ENCODE measurements around the gene BTBD16. TPM values are rescaled to one million over a fixed set of nuclear protein-coding genes. Genes with fewer than 3 reads are reported as not detected.

BTBD16 gene
- total RNA-seq, 1 donor from 2014 or later = not detected

GRCh38 chr10:122349758-122350369, 78.8 kb downstream of the BTBD16 start:
- no peaks in the 10 kb centered on the region for H3K4me1 Mint-ChIP-seq
- no peak overlapping the region for H3K4me3 Mint-ChIP-seq
- H3K27me3 Mint-ChIP-seq = peaks cover 6% of the 10 kb centered on the region
- no peak for DNase-seq
- H3K9me3 Mint-ChIP-seq = no peaks in the 10 kb centered on the region
- no peak overlapping the region for H3K27ac Mint-ChIP-seq
- H3K36me3 Mint-ChIP-seq (ENCODE audit: low read depth) = no peaks in the 10 kb centered on the region
- intact Hi-C loops (cut with micrococcal nuclease) = no loop called here

- Mint-ChIP-seq H3K4me1 (no peaks in the 10 kb centered on the region), H3K27ac (no peak overlapping the region), H3K9me3 (no peaks in the 10 kb centered on the region), H3K4me3 (no peak overlapping the region), H3K27me3 (peaks cover 6% of the 10 kb centered on the region), H3K36me3 (ENCODE audit: low read depth) (no peaks in the 10 kb centered on the region)
- intact Hi-C loops (cut with micrococcal nuclease) = no loop called here
- DNase-seq = no peak
These were observed 79.8 kb downstream of the BTBD16 start for GRCh38 chr10:122350893-122351292.

GRCh38 chr10:122352817-122353525, 81.9 kb downstream of the BTBD16 start:
- Mint-ChIP-seq H3K4me1 (no peaks in the 10 kb centered on the region), H3K36me3 (ENCODE audit: low read depth) (no peaks in the 10 kb centered on the region)
- DNase-seq = no peak

GRCh38 chr10:122354383-122354782, 83.3 kb downstream of the BTBD16 start:
- DNase-seq = no peak
- Mint-ChIP-seq H3K27ac (no peak overlapping the region), H3K4me3 (no peak overlapping the region), H3K27me3 (peaks cover 5% of the 10 kb centered on the region), H3K36me3 (ENCODE audit: low read depth) (no peaks in the 10 kb centered on the region), H3K4me1 (no peaks in the 10 kb centered on the region), H3K9me3 (no peaks in the 10 kb centered on the region)
- intact Hi-C loops (cut with micrococcal nuclease) = no loop called here

More at GRCh38 chr10:122352817-122353525, 81.9 kb downstream of the BTBD16 start:
- Mint-ChIP-seq H3K27ac (no peak overlapping the region), H3K9me3 (no peaks in the 10 kb centered on the region), H3K4me3 (no peak overlapping the region), H3K27me3 (peaks cover 5% of the 10 kb centered on the region)
- intact Hi-C loops (cut with micrococcal nuclease) = no loop called here

GRCh38 chr10:122357685-122358084, 86.6 kb downstream of the BTBD16 start:
- no peak overlapping the region for H3K4me3 Mint-ChIP-seq
- DNase-seq = no peak
- no peak overlapping the region for H3K27ac Mint-ChIP-seq
- no peaks in the 10 kb centered on the region for H3K36me3 Mint-ChIP-seq (ENCODE audit: low read depth)
- peaks cover 5% of the 10 kb centered on the region for H3K27me3 Mint-ChIP-seq
- no peaks in the 10 kb centered on the region for H3K9me3 Mint-ChIP-seq
- intact Hi-C loops (cut with micrococcal nuclease) = no loop called here
- no peaks in the 10 kb centered on the region for H3K4me1 Mint-ChIP-seq

- intact Hi-C loops (cut with micrococcal nuclease) = no loop called here
- Mint-ChIP-seq H3K4me1 (no peaks in the 10 kb centered on the region), H3K36me3 (ENCODE audit: low read depth) (no peaks in the 10 kb centered on the region), H3K4me3 (no peak overlapping the region), H3K27ac (no peak overlapping the region), H3K9me3 (no peaks in the 10 kb centered on the region), H3K27me3 (peaks cover 2% of the 10 kb centered on the region)
- DNase-seq = no peak
These were observed 88.5 kb downstream of the BTBD16 start for GRCh38 chr10:122359621-122360020.

GRCh38 chr10:122361046-122361445, 90.0 kb downstream of the BTBD16 start:
- DNase-seq = no peak
- Mint-ChIP-seq H3K27me3 (peaks cover 6% of the 10 kb centered on the region), H3K9me3 (no peaks in the 10 kb centered on the region), H3K27ac (no peak overlapping the region), H3K4me1 (no peaks in the 10 kb centered on the region), H3K36me3 (ENCODE audit: low read depth) (no peaks in the 10 kb centered on the region), H3K4me3 (no peak overlapping the region)
- intact Hi-C loops (cut with micrococcal nuclease) = no loop called here

- peaks cover 11% of the 10 kb centered on the region for H3K27me3 Mint-ChIP-seq
- intact Hi-C loops (cut with micrococcal nuclease) = no loop called here
These were observed 91.0 kb downstream of the BTBD16 start for GRCh38 chr10:122362031-122362592.

GRCh38 chr10:122362621-122363020, 91.5 kb downstream of the BTBD16 start:
- Mint-ChIP-seq H3K36me3 (ENCODE audit: low read depth) (no peaks in the 10 kb centered on the region), H3K4me3 (no peak overlapping the region), H3K9me3 (no peaks in the 10 kb centered on the region), H3K27me3 (peaks cover 16% of the 10 kb centered on the region), H3K27ac (no peak overlapping the region), H3K4me1 (no peaks in the 10 kb centered on the region)
- intact Hi-C loops (cut with micrococcal nuclease) = no loop called here
- DNase-seq = no peak

More at GRCh38 chr10:122362031-122362592, 91.0 kb downstream of the BTBD16 start:
- DNase-seq = no peak
- Mint-ChIP-seq H3K4me1 (no peaks in the 10 kb centered on the region), H3K27ac (no peak overlapping the region), H3K9me3 (no peaks in the 10 kb centered on the region), H3K36me3 (ENCODE audit: low read depth) (no peaks in the 10 kb centered on the region), H3K4me3 (no peak overlapping the region)

GRCh38 chr10:122363311-122363710, 92.2 kb downstream of the BTBD16 start:
- DNase-seq = no peak
- H3K4me1 Mint-ChIP-seq = no peaks in the 10 kb centered on the region
- peaks cover 18% of the 10 kb centered on the region for H3K27me3 Mint-ChIP-seq
- H3K27ac Mint-ChIP-seq = no peak overlapping the region
- no peaks in the 10 kb centered on the region for H3K9me3 Mint-ChIP-seq
- no peak overlapping the region for H3K4me3 Mint-ChIP-seq
- intact Hi-C loops (cut with micrococcal nuclease) = no loop called here
- no peaks in the 10 kb centered on the region for H3K36me3 Mint-ChIP-seq (ENCODE audit: low read depth)

GRCh38 chr10:122363722-122364463, 92.8 kb downstream of the BTBD16 start:
- no peaks in the 10 kb centered on the region for H3K36me3 Mint-ChIP-seq (ENCODE audit: low read depth)
- DNase-seq = no peak
- H3K4me3 Mint-ChIP-seq = no peak overlapping the region
- peaks cover 18% of the 10 kb centered on the region for H3K27me3 Mint-ChIP-seq
- H3K4me1 Mint-ChIP-seq = no peaks in the 10 kb centered on the region
- H3K9me3 Mint-ChIP-seq = no peaks in the 10 kb centered on the region
- intact Hi-C loops (cut with micrococcal nuclease) = no loop called here
- no peak overlapping the region for H3K27ac Mint-ChIP-seq

- Mint-ChIP-seq H3K27ac (no peak overlapping the region), H3K4me3 (no peak overlapping the region), H3K9me3 (no peaks in the 10 kb centered on the region), H3K4me1 (peaks cover 3% of the 10 kb centered on the region), H3K27me3 (peaks cover 55% of the 10 kb centered on the region), H3K36me3 (ENCODE audit: low read depth) (no peaks in the 10 kb centered on the region)
- DNase-seq = no peak
- intact Hi-C loops (cut with micrococcal nuclease) = no loop called here
These were observed 97.6 kb downstream of the BTBD16 start for GRCh38 chr10:122368502-122369254.

- DNase-seq = no peak
- H3K9me3 Mint-ChIP-seq = no peaks in the 10 kb centered on the region
- no peaks in the 10 kb centered on the region for H3K36me3 Mint-ChIP-seq (ENCODE audit: low read depth)
- no peak overlapping the region for H3K27ac Mint-ChIP-seq
- peaks cover 58% of the 10 kb centered on the region for H3K27me3 Mint-ChIP-seq
- intact Hi-C loops (cut with micrococcal nuclease) = loop anchor here (5.0 to 10.0 kb wide), 4 partner anchors 34 to 618 kb away; partner anchors contain the start of genes C10orf88 and FAM24B
- peaks cover 17% of the 10 kb centered on the region for H3K4me1 Mint-ChIP-seq
- H3K4me3 Mint-ChIP-seq = no peak overlapping the region
These were observed 102.0 kb downstream of the BTBD16 start for GRCh38 chr10:122373108-122373507.
